NCI-H1048 (cell line): ENCODE results near the gene BBS9.
"Not testable (repeated sequence)": the region's sequence is repeated elsewhere in the genome, so short reads cannot be mapped to it uniquely, and the experiment has no call there.

Experiments
- DNase-seq: peaks from one replicate; lab custom pipeline; 2025; lab: John Stamatoyannopoulos, UW

BBS9 gene

GRCh38 chr7:33128990-33129805 lies at the start of gene BBS9:
Gene BBS9 (plus strand): TSS chr7:33129564. CDS start chr7:33146253, 16,689 bp downstream.
- DNase-seq: peak; percentile 98

- no peak for DNase-seq
These were observed 49.3 kb upstream of the BBS9 start for GRCh38 chr7:33079763-33080690.

GRCh38 chr7:33087356-33087755 lies 42.0 kb upstream of the BBS9 start:
- no peak for DNase-seq

- no peak for DNase-seq
These were observed 41.5 kb upstream of the BBS9 start for GRCh38 chr7:33087858-33088257.

- no peak for DNase-seq
These were observed 40.2 kb upstream of the BBS9 start for GRCh38 chr7:33089142-33089541.

GRCh38 chr7:33091111-33091531 lies 38.2 kb upstream of the BBS9 start:
- DNase-seq: no peak

GRCh38 chr7:33091641-33092191 lies 37.6 kb upstream of the BBS9 start:
- no peak for DNase-seq

- DNase-seq: no peak
These were observed 36.1 kb upstream of the BBS9 start for GRCh38 chr7:33093266-33093665.

- not testable (repeated sequence) for DNase-seq
These were observed 34.6 kb upstream of the BBS9 start for GRCh38 chr7:33094745-33095275.

GRCh38 chr7:33099154-33099940 lies 30.0 kb upstream of the BBS9 start:
- DNase-seq: no peak

GRCh38 chr7:33100770-33101169 lies 28.6 kb upstream of the BBS9 start:
- no peak for DNase-seq

- DNase-seq: no peak
These were observed 27.5 kb upstream of the BBS9 start for GRCh38 chr7:33101906-33102305.

GRCh38 chr7:33107136-33108066 lies 22.0 kb upstream of the BBS9 start:
- DNase-seq: no peak

GRCh38 chr7:33108554-33109004 lies 20.8 kb upstream of the BBS9 start:
- no peak for DNase-seq

- peak; percentile 87 for DNase-seq
These were observed 20.2 kb upstream of the BBS9 start, which contains the start of gene RP9 for GRCh38 chr7:33109005-33109757. Gene RP9 (minus strand): TSS chr7:33109404. CDS start chr7:33109372, 32 bp downstream.

GRCh38 chr7:33109758-33110238 lies 19.6 kb upstream of the BBS9 start:
- DNase-seq: no peak

- DNase-seq: no peak
These were observed 17.8 kb upstream of the BBS9 start for GRCh38 chr7:33111614-33112013.

- no peak for DNase-seq
These were observed 14.4 kb upstream of the BBS9 start for GRCh38 chr7:33114976-33115375.

- no peak for DNase-seq
These were observed 11.0 kb upstream of the BBS9 start for GRCh38 chr7:33118383-33118782.
